ENCODE results near the gene TMEM165. TPM values are rescaled to one million over a fixed set of nuclear protein-coding genes. Genes with fewer than 3 reads are reported as not detected.

TMEM165 gene
- total RNA-seq, 1 donor from 2014 or later, result 139 TPM

DNA sequence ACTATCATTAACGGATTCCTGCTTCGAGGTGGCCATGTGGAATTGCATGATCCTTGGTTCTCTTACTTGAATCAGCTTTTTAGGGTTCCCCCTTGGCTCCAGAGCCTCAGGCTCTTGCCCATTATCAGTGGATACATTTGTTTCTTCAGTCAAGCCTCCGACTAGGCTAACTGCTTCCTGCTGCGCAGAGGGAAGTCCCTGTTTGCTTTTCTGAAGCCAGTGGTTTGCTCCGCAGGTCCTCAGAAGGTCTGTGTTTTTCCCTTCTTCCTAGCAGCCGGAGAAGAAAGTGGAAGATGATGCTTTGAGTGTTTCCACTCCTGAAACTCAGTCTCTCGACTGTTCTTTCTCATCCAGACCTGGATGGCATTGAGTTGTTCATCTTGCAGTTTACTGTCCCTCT is 29.1 kb upstream of the TMEM165 start:
- no peak for DNase-seq (ENCODE audit: low spot score in 2 of 2)

DNA sequence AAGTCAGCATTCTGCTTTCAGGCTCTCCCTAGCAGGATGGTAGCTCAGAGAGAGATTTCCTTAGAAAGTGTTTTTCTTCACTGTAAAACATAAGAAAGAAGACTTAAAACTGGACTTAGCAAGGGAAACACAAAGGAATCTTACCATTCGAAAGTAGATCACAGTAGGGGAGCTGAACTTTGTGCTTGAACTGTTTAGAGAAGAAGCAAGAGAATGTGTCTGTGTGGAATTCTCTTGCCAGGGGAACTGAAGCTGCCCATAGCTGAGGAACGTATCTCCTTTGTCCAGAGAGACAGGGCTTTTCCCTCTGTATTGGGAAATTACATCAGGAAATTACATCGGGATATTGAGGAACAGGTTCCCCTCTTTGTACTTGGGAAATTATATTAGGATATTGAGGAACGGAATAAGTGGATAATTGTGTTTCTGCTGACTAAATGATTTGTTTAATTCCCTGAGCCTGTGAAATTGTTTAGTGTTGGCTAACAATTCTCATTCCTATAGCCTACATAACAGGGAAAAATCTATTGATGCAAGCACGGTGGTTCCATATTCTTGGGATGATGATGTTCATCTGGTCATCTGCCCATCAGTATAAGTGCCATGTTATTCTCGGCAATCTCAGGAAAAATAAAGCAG is 28.6 kb upstream of the TMEM165 start:
- DNase-seq (ENCODE audit: low spot score in 2 of 2) (no peak), FAIRE-seq (no peak)

More for the DNA sequence above, 29.1 kb upstream of the TMEM165 start:
- FAIRE-seq, result no peak

DNA sequence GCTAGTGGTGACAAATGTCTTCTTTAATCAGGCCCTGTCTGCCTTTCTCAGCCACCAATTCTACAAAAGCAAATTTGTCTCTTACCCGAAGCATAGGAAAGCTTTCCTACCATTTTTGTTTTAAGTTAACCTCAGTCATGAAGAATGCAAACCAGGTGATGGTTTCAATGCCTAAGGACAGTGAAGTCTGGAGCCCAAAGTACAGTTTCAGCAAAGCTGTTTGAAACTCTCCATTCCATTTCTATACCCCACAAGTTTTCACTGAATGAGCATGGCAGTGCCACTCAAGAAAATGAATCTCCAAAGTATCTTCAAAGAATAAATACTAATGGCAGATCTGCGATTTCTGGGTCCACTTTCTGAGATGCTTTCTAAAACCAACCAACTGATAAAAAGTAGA is 25.8 kb upstream of the TMEM165 start:
- FAIRE-seq, result no peak
- no peak for DNase-seq (ENCODE audit: low spot score in 2 of 2)

DNA sequence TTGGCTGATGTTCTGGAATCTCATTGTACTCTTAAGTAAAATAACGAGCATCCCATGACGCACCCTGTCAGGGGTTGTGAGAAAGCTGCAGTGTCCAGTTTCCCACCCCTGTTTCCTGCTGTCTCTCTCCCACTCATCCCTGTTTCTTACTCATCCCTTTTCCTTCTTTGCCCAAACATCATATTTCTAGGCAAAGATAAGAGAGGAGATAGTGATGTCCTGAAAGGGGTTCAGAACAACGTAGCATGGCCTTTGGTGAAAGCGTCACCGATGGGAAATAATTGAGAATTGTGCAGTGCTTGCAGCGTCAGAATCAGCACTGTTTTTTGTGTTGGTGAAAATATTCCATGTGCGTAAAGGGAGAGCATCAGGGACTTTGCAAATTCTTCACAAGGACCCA is 23.5 kb upstream of the TMEM165 start:
- DNase-seq (ENCODE audit: low spot score in 2 of 2) (no peak), FAIRE-seq (no peak)

DNA sequence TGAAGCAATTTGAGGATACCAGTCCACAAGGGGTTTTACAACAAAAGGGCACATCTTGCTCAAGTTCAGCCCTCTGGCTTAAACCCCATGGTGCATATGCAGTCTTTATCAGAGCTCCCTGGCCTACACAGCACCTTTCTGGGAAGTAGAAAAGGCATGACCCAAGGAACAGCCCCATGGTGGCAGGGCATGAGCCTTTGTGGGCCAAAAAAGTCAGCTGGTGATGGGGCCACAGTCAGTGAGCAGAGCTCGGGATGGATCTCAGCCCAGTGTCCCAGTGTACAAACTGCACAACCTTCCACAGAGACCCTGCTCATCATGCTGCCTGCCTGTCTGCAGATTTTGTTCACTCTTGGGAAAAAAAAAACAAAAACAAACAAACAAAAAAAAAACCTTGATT is 22.3 kb upstream of the TMEM165 start:
- FAIRE-seq (no peak), DNase-seq (ENCODE audit: low spot score in 2 of 2) (no peak)

DNA sequence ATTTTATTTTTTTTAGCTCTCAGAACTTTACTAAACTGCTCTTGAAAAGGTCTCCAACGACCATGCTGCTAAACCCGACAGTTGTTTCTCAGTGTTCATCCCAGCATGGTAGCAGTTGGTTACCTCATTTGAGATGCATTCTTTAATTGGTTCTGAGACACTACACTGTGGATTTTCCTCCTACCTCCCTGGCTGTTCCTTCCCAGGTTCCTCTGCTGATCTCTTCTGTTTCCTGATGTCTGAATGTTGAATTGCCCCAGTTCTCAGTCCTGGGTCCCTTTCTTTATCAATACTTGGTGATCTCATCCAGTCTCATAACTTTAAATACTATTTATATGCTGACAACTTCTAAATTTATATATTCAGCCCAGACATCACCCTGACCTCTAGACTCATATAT is 19.1 kb upstream of the TMEM165 start:
- DNase-seq (ENCODE audit: low spot score in 2 of 2) (no peak), FAIRE-seq (no peak)

DNA sequence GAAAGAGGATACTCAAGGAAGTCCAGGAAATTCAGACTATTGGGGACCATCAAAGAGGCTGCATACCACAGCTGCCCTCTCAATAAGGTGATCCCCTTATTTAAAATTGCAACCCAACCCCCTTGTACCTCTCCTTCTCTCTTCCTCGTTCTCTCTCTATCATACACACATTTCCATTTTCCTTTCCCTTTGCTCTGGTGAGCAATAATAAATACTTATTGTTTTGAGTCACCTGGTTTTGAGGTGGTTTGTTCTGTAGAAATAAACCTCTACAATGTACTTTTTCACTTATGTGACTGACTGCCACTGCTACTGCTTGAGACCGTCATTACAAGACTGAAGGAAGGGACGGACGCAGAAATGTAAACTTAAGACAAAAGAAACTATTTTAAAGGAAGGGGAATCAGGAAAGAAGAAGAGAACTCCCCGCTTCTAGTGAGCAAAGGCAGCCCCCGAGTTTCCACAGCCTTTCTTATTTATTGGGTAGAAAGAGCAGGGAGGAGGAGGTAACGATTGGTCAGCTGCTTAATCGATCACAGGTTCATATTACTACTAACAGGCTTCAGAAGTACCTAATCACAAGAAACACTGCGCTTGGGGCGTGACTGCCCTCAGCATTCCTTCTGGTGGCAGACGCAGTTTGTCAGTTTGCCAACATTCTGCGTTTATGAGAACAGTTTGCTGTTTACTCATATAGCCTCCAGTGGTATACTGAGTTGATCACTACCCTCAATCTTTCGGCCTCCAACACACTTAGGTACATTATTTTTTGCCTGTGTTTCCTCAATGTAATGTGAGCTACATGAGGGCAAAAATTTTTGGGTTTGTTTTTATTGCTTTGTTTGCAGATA is 16.9 kb upstream of the TMEM165 start:
- FAIRE-seq, result no peak
- no peak for DNase-seq (ENCODE audit: low spot score in 2 of 2)

DNA sequence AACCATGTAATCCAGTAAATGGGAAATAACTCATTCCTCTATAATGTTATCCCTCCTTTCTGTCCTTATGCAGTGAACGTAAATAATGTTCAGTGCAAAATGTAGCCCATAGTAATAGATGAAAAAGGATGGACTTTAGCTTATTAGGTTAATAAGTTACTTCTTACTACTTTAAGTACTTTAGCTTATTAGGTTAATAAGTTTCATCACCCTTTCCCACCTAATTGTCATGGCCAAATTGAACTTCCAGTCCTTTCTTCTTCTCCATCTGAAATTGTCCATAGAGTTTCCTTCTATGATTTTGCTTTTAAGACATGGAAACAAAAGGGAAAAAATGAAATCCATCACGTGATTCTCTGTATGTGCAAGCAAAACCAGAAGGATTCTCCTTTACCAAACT is 15.2 kb upstream of the TMEM165 start:
- FAIRE-seq (no peak), DNase-seq (ENCODE audit: low spot score in 2 of 2) (no peak)

DNA sequence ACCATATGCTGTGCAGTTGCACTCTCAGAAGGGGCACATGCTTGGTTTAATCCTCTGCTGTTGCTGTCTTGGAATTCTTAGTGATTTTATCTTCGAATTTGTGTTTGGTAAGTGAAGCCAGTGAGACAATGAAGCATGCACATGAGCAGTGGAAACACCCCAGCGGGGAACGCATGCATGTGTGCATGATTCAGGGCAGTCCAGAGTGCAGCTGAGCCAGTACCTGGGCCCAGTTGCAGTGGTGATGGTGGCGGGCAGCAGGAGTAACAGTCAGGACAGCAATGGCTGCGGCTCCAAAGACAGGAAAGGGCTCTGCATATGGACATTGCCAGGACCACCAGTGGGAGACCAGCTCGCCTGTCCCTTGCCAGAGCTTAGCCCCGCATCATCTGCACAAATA is 14.3 kb upstream of the TMEM165 start:
- no peak for FAIRE-seq
- DNase-seq (ENCODE audit: low spot score in 2 of 2), result no peak

DNA sequence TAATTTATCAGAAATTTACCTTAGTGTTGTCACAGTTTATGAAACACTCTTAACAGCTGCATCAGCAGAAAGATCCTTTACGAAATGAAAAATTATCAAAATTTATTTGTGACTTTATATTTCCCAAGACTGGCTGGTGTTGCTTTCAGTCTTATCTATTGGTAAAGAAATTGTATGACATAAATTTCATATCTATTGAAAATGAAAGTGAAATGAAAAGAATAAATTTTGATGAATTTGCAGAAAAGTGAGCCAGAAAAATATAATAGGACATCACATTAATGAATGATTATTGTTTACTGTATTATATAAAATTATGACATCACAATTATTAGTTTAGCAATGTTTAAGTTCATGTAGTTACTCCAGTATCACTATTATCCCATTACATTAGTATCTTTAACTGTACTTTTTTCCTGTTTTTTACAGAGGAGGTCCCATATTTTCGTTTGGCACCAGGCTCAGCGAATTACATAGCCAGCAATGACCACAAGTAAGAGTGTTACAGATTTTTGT is 13.2 kb upstream of the TMEM165 start:
- no peak for DNase-seq (ENCODE audit: low spot score in 2 of 2)
- peak; percentile 31 for FAIRE-seq

DNA sequence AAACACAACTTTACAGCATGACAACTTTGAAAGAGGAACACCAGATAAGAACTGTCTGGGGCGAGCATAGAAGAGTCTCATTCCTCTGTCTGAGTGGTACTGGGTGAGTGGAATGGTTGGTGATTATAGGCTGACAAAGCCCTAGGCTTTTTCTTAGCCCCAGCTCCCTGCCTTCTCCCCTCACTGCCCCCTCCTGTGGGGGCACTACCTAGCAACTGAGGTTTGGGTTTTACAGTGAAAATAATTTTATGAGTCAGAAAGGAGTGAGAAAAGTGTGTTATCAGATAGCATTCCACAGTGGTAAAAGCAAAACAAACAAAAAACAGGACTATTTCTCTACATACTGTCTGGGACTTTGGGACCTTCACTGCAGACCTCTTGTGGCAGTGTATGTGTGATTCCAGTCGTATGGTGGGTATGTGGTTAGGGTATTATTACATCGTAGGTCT is 10.5 kb upstream of the TMEM165 start:
- no peak for DNase-seq (ENCODE audit: low spot score in 2 of 2)
- no peak for FAIRE-seq

DNA sequence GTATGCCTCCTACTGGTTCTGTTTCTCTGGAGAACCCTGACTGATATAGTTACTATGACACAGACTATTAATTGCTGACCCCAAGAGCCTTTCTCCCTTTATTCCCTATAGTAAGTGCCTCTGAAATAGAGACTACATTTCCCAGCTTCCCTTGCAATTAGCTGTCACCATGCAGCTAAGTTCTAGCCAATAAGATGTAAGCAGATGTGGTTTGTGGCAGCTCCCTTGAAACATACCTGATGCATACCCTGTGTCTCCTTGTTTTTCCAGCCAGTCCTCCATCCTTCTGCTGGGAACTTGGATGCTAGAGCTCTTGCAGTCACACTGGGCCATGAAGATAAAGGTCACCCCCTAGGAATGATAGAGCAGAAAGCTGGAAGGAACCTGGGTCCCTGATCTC is 9.7 kb upstream of the TMEM165 start:
- FAIRE-seq, result no peak
- DNase-seq (ENCODE audit: low spot score in 2 of 2), result no peak

DNA sequence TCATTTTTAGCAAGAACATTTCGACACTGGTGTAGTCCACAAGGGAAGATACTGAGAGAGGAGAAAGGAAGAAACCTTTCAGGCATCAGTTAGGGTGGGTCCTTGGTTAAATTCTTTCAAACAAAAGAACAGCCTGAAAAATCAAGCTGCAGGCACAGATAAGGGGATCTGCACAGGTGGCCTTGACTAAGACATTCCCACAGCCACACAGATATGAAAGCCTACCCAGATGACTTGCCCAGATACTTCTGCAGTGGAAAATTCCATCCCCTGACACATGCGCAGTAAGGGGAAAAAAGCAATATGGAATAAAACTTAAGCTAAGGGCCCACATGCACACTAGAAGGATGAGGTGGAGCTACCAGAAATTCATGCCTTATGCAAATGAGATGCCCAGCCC is 8.9 kb upstream of the TMEM165 start:
- no peak for FAIRE-seq

DNA sequence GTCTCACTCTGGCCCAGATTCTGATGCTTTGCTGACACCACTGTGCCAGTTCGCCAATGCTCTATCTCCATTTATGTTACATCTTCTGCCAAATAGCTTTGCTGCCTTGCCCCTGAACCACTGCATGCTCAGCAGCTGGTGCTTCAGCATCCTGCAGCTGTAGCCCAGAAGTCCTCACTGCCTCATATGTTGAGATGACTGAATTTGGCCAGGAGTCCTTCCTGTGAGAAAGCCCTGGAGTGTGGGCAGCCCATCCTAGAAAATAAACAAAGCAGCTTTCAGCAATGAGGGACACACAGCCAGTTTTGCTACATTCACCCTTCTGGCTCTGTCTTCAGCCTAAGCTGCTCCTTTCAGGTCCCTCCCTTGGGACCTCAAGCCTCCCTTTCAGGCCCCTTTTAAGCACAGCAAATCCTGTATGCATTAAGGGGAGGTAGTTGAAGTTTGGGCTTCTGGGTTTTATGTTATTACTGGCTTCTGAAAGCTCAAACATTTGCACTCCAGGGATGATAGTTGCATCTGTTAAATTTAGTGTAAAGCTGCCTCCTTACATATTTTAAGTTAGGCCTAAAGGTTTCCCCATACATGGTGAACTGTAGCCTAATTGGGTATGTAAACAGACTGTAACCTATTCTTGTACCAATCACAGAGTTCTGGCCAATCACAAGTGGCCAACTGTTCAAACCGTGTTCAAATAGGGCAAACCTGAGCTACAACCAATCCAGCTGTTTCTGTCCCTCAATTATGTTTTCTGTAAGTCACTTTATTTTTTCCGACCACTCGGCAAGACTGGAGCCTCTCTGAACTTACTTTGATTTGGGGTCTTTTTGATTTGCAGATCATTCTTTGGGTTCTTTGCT is 2.1 kb upstream of the TMEM165 start:
- DNase-seq (ENCODE audit: low spot score in 2 of 2) (no peak), FAIRE-seq (no peak)

More for the DNA sequence above, 8.9 kb upstream of the TMEM165 start:
- DNase-seq (ENCODE audit: low spot score in 2 of 2), result no peak

DNA sequence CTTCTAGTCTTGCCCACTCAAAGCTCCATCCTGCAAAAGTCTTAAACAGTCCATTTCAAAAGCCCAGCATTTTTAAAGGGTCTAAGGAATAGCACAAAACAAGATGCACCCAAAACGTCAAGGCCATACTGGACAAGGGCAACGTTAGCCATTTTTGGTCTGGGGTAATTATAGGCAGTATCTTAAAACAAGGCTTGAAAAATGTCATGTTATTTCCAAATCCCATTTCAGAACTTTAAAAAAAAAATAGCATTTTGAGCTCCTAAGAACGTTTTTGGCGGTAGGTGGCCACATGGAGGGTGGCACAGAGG is 584 bp upstream of the TMEM165 start:
- DNase-seq (ENCODE audit: low spot score in 2 of 2), result no peak
- no peak for FAIRE-seq

DNA sequence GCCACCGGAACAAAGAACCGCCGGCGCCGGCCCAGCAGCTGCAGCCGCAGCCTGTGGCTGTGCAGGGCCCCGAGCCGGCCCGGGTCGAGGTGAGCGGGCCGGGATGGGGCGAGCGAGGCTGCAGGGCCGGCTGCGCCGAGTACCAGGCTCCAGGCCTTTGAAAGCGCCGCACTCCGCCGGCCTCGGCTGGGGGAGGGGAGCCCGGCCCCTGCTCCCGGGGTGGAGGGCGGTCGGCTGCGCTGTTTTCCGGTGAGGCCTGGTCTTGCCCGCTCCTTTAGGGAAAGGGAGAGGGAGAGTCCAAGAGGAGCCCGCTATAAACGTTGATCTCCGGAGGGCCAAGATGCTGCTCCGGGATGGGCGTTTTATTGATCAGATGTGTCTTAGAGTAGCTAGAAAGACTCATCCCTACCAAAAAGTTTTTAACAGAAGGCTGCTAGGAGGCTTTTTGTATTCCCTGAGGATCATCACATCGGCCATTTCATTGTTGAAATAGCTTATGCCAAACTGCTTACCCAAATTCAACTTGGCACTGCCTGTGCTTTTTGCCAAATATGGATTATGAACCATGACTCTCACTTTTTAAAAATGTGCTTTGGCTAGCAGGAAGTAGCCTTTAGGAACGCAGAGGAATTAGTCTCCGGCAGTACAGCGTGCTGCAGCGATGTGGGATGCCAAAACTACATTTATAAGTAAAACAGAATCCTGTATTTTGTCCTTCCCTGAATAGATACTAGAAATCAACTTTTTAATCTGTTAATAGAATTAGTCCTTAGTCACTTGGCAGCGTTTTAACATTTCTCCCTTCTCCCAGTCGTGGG is 760 bp downstream of the TMEM165 start:
- DNase-seq (ENCODE audit: low spot score in 2 of 2) (peak; percentile 31 to 49), FAIRE-seq (no peak)

DNA sequence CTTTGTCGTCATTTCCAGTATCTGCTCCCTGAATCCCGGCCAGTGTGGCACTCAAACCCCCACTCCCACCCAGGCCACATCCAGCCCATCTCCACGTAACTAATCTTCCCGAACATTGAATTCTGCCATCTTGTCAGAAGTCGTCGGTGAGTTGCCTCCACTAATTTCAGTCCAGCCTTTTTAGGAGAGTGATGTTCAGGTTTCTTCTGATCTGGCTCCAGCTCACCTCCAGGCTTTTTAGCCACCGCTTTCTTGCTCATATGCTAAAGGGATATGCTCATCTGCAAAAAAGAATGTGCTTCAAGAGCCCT is 1.3 kb downstream of the TMEM165 start:
- FAIRE-seq, result no peak
- DNase-seq (ENCODE audit: low spot score in 2 of 2), result peak in 1 of 2 donors; percentile 10

DNA sequence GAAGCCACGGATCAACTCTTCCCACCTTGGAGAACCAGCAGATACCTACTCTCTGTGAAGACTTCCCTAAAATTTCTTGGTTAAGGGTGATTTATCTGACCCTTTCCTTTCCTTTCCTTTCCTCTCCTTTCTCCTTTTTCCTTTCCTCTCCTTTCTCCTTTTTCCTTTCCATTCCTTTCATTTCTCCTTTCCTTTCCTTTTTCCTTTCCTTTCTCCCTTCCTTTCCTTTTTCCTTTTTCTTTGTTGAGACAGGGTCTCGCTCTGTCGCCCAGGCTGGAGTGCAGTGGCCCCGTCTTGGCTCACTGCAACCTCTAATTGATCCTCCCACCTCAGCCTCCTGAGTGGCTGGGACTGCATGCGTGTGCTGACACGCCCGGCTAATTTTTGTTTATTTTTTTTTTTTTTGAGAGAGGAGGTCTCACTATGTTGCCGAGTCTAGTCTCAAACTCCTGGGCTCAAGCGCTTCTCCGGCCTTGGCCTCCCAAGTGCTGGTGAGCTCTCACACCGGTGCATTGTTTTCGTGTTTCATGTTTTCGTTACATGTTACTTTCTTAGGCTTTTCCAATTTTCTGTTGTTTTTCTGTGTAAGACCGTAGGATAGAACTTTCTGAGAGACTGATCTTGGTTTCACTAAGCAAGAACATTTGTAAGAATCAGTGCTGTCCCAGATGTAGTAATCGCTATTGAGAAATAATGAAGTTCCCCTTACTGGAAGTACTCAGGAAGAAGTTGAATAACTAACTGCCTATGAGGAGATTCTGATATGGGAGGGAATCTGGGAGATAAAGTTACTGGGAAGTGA is 2.0 kb downstream of the TMEM165 start:
- DNase-seq (ENCODE audit: low spot score in 2 of 2) (peak in 1 of 2 donors; percentile 14), FAIRE-seq (no peak)

DNA sequence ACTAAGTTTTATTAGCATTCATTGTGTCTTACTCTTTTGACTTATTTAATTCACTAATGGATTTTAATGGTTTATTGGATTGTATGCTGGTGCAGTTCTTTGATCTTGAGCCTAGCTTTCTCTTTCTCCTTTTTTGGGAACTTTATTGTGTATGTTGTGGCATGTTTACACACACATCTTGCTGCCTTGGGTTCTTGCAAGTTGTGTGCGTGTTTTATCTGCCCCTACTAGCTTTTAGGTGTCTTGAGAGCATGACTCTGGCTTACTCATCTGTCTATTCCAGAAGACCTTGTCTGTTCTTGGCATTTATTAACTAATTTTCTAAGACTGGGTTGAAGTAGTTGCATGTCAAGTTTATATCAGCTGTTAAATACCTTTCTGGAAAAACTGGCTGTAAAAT is 2.7 kb downstream of the TMEM165 start:
- DNase-seq (ENCODE audit: low spot score in 2 of 2), result no peak
- no peak for FAIRE-seq

DNA sequence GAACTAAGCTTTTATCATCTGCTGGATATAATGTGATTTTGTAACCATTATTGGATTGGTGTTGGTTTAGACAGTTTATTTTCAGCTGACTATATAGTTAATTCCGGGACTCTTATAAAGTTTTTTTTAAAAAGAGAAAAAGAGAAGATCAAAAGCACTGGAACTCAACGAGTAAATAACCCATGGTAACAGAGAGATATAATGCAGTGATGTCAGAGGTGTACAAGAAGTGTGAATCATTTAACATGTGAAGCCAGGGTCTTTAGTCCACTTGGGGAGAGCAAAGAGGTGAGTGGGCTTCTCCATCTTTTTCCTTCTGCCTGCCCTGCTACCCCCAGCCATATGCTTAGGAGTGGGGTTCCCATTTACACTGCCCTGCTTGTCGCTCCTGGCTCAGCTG is 3.2 kb downstream of the TMEM165 start:
- no peak for DNase-seq (ENCODE audit: low spot score in 2 of 2)
- FAIRE-seq, result no peak

Measured in frontal cortex (tissue), 4 donors.